Dendritic cell treated with granulocyte-macrophage colony-stimulating factor and Interleukin-4, amounts not matched to agents 40 ng/mL and 50 ng/mL, for 4 days (primary cell): ENCODE measurements around the gene COL23A1.
A peak's percentile ranks its signal among the peaks of the same experiment; 100 is the strongest.

Experiments used
- H3K27ac Mint-ChIP-seq: one replicate; pipeline ENCODE4 v1.8.0; 2022; ENCODE audit warnings: mild to moderate bottlenecking, mixed read lengths
- H3K27me3 Mint-ChIP-seq: one replicate; pipeline ENCODE4 v1.8.0; 2022; ENCODE audit warnings: mild to moderate bottlenecking, mixed read lengths
- H3K36me3 Mint-ChIP-seq: one replicate; pipeline ENCODE4 v1.8.0; 2022; ENCODE audit warnings: low read depth, mixed read lengths
- H3K4me1 Mint-ChIP-seq: one replicate; pipeline ENCODE4 v1.8.0; 2022; ENCODE audit warnings: low read depth, mixed read lengths
- H3K4me3 Mint-ChIP-seq: one replicate; pipeline ENCODE4 v1.8.0; 2022; ENCODE audit warnings: mild to moderate bottlenecking, moderate library complexity, mixed read lengths
- H3K9me3 Mint-ChIP-seq: one replicate; pipeline ENCODE4 v1.8.0; 2022; ENCODE audit warnings: mixed read lengths
- intact Hi-C: fragments of 100-400 bp; cut with micrococcal nuclease; formaldehyde crosslinking; loops from one replicate; pipeline ENCODE4 v1.15.0; 2022

Gene COL23A1

DNA sequence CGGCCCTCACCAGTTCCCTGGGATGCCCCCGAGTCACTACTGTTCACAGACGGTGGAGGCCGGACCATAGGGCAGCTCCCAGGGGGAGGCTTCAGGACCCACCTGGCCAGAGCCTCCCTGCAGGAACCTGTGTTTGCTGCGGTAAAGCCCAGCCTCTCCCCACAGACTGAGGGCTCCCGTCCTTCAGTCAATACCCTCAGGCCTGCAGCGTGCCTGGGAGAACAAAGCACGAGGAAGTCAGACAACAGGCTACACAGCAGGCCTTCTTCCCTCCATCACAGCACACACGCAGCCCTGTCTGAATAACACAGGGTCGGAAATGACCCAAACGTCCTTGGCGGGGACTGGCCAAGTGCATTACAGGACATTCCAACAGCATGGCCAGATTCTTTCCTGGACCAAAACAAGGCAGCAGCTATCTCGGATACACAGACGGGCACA is 34.4 kb downstream of the COL23A1 start:
- Mint-ChIP-seq H3K9me3 (no peaks in the 10 kb centered on the region), H3K4me3 (no peak overlapping the region), H3K27me3 (no peaks in the 10 kb centered on the region), H3K27ac (no peak overlapping the region), H3K36me3 (no peaks in the 10 kb centered on the region), H3K4me1 (peaks cover 7% of the 10 kb centered on the region)
- intact Hi-C loops = no loop called here

- H3K9me3 Mint-ChIP-seq = no peaks in the 10 kb centered on the region
- no peak overlapping the region for H3K4me3 Mint-ChIP-seq
- H3K4me1 Mint-ChIP-seq = peaks cover 3% of the 10 kb centered on the region
- intact Hi-C loops = no loop called here
- H3K36me3 Mint-ChIP-seq = no peaks in the 10 kb centered on the region
- H3K27ac Mint-ChIP-seq = no peak overlapping the region
- H3K27me3 Mint-ChIP-seq = no peaks in the 10 kb centered on the region
These were observed 35.2 kb downstream of the COL23A1 start for GRCh38 chr5:178555005-178555404.

DNA sequence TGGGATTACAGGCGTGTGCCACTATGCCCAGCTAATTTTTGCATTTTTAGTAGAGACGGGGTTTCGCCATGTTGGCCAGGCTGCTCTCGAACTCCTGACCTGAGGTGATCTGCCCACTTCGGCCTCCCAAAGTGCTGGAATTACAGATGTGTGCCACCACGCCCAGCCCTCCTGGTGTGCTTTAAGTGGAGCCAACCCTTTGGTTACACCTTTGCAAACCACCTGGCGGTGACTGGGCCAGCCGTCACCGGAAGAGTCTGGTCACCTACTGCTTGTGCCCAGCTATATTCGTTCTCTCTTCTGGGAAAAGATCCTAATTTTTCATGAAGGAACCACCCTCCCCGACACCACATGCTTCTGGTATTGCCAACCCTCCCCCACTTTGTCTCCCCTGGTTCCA is 35.9 kb downstream of the COL23A1 start:
- intact Hi-C loops = no loop called here
- H3K4me3 Mint-ChIP-seq = no peak overlapping the region
- H3K27me3 Mint-ChIP-seq = no peaks in the 10 kb centered on the region
- no peak overlapping the region for H3K27ac Mint-ChIP-seq
- no peaks in the 10 kb centered on the region for H3K4me1 Mint-ChIP-seq
- H3K9me3 Mint-ChIP-seq = no peaks in the 10 kb centered on the region
- no peaks in the 10 kb centered on the region for H3K36me3 Mint-ChIP-seq

GRCh38 chr5:178553517-178553916 is 36.7 kb downstream of the COL23A1 start:
- H3K27ac Mint-ChIP-seq = no peak overlapping the region
- no peaks in the 10 kb centered on the region for H3K9me3 Mint-ChIP-seq
- intact Hi-C loops = no loop called here
- H3K27me3 Mint-ChIP-seq = no peaks in the 10 kb centered on the region
- no peaks in the 10 kb centered on the region for H3K4me1 Mint-ChIP-seq
- H3K36me3 Mint-ChIP-seq = no peaks in the 10 kb centered on the region
- no peak overlapping the region for H3K4me3 Mint-ChIP-seq

DNA sequence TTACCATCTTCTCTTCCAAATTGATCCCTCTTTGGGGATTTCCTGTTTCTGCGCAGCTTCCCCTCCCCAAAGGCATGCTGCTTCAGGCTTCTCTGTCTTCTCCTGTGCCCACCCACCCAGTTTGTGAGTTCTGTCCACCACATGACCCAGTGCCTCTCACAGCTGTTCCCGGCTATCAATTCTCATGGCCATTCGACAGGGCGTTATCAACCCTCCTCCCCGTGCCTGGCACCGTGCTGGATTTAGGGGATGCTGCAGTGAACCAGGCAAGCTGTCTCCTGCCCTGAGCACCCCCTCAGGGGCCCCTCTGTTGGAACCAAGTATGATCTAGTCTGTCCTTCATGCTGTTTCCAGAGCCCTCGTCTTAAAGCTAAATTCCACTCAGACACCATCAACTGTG is 38.7 kb downstream of the COL23A1 start:
- H3K27me3 Mint-ChIP-seq = no peaks in the 10 kb centered on the region
- no peak overlapping the region for H3K27ac Mint-ChIP-seq
- H3K36me3 Mint-ChIP-seq = no peaks in the 10 kb centered on the region
- H3K4me1 Mint-ChIP-seq = peaks cover 14% of the 10 kb centered on the region
- intact Hi-C loops = loop anchor here (1.0 kb wide), 1 partner anchor 90 kb away; no protein-coding TSS in a partner anchor
- no peaks in the 10 kb centered on the region for H3K9me3 Mint-ChIP-seq
- H3K4me3 Mint-ChIP-seq = no peak overlapping the region

DNA sequence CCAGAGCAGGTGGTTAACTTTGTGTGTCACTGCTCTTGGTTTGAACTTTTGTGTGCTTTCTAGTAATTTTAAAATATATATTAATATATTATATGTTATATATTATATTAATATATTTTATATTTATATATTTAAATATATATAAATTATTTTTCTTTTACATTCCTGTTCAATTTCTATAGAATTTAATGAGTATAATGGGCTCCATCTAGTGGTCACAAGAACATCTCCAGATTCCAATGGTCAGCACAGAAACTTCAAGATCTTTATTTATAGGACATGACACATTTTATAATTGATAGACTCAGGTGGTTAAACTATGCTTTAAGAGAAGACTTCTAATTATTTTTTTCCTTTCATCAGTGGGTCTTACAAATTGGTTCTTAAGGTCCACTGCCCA is 39.1 kb downstream of the COL23A1 start:
- H3K36me3 Mint-ChIP-seq = no peaks in the 10 kb centered on the region
- H3K27ac Mint-ChIP-seq = no peak overlapping the region
- H3K4me1 Mint-ChIP-seq = peaks cover 18% of the 10 kb centered on the region
- H3K9me3 Mint-ChIP-seq = no peaks in the 10 kb centered on the region
- intact Hi-C loops = loop anchor here (1.0 kb wide), 1 partner anchor 90 kb away; no protein-coding TSS in a partner anchor
- H3K4me3 Mint-ChIP-seq = no peak overlapping the region
- H3K27me3 Mint-ChIP-seq = no peaks in the 10 kb centered on the region

DNA sequence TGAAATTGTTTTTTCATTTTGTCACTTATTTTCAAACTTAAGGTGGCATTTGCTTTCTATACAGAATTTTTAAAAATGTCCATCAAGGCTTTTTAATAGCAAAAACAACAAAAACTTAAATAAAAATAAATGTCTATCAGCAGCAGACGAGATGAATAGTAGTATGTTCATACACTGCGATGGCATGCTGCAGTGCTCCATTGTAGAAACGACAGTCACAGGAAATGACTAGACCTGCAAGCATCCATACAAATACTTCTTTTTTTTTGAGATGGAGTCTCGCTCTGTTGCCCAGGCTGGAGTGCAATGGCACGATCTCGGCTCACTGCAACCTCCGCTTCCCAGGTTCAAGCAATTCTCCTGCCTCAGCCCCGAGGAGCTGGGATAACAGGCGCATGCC is 41.4 kb downstream of the COL23A1 start:
- peaks cover 30% of the 10 kb centered on the region for H3K4me1 Mint-ChIP-seq
- no peak overlapping the region for H3K27ac Mint-ChIP-seq
- no peaks in the 10 kb centered on the region for H3K27me3 Mint-ChIP-seq
- no peaks in the 10 kb centered on the region for H3K36me3 Mint-ChIP-seq
- intact Hi-C loops = loop anchor here (1.0 kb wide), 1 partner anchor 267 kb away; no protein-coding TSS in a partner anchor
- no peaks in the 10 kb centered on the region for H3K9me3 Mint-ChIP-seq
- no peak overlapping the region for H3K4me3 Mint-ChIP-seq

GRCh38 chr5:178547753-178548415 is 42.3 kb downstream of the COL23A1 start:
- no peaks in the 10 kb centered on the region for H3K9me3 Mint-ChIP-seq
- intact Hi-C loops = loop anchor here (1.0 kb wide), 1 partner anchor 267 kb away; no protein-coding TSS in a partner anchor
- peaks cover 32% of the 10 kb centered on the region for H3K4me1 Mint-ChIP-seq
- H3K27me3 Mint-ChIP-seq = no peaks in the 10 kb centered on the region
- H3K27ac Mint-ChIP-seq = no peak overlapping the region
- H3K4me3 Mint-ChIP-seq = no peak overlapping the region
- H3K36me3 Mint-ChIP-seq = no peaks in the 10 kb centered on the region

DNA sequence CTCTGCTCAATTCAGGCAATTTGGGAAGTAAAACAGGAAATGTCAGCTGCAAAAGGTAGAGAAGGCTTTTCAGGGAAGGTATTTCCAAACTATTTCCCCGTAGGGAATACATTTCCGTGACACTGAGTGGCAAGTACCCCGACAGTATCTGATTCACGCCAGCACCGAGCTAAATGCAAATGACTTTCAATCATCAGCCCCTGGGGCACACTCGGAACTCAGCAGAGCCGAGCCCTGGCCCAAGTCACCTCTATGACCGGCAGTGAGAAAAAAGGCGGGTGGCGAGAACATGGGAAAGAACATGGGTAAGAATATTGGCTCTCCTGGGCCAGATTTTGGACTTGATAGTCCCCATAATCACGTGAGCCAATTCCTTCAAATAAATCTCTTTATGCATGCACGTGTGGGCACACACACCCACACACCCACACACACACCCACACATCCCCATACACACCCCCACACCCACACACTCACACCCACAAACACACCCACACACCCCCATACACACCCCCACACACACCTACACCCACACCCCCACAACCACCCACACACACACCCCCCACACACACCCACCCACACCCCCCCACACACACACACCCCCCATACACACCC is 43.0 kb downstream of the COL23A1 start:
- peaks cover 39% of the 10 kb centered on the region for H3K4me1 Mint-ChIP-seq
- H3K27me3 Mint-ChIP-seq = no peaks in the 10 kb centered on the region
- intact Hi-C loops = no loop called here
- no peaks in the 10 kb centered on the region for H3K36me3 Mint-ChIP-seq
- H3K4me3 Mint-ChIP-seq = no peak overlapping the region
- H3K27ac Mint-ChIP-seq = peak overlapping the region; percentile 11
- H3K9me3 Mint-ChIP-seq = no peaks in the 10 kb centered on the region

GRCh38 chr5:178546675-178547033 is 43.5 kb downstream of the COL23A1 start:
- Mint-ChIP-seq H3K36me3 (no peaks in the 10 kb centered on the region), H3K4me1 (peaks cover 40% of the 10 kb centered on the region), H3K27me3 (no peaks in the 10 kb centered on the region), H3K4me3 (no peak overlapping the region), H3K27ac (peak overlapping the region; percentile 11), H3K9me3 (no peaks in the 10 kb centered on the region)
- intact Hi-C loops = no loop called here

DNA sequence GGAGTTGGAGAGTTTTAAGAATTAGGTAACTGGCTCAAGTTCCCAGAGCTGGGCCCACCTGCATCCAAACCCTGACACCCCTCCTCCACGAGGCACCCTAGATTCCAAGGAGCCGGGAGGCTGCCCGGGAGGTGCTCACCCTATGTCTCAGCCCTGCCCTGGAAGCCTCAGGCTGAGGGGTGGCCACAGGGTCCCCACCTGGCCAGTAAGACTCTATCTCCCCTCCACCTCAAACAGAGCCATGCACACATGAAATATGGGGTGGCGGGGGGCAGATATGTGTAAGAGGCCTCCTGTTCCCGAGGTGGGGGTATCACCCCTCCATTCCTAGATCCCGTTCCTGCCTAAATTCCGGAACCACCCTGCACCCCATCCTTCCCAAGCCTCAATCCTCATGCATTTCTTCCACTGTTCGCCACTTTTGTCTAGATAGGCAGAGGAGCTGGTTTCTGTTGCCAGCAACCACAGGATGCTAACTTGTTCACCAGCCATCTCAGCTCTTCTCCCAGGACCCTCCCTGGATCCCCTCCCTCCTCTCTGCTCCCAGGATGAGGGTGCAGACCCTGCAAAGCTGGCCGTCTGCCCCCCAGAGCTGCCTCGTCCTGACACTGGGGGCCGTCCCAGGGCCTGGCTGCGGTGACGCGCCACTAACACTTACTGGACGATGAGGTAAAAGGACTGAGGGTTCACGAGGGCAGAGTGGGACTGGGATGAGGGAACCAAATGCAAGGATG is 44.1 kb downstream of the COL23A1 start:
- Mint-ChIP-seq H3K27me3 (no peaks in the 10 kb centered on the region), H3K27ac (peak overlapping the region; percentile 66), H3K4me1 (peaks cover 40% of the 10 kb centered on the region), H3K4me3 (no peak overlapping the region), H3K36me3 (no peaks in the 10 kb centered on the region), H3K9me3 (no peaks in the 10 kb centered on the region)
- intact Hi-C loops = no loop called here

DNA sequence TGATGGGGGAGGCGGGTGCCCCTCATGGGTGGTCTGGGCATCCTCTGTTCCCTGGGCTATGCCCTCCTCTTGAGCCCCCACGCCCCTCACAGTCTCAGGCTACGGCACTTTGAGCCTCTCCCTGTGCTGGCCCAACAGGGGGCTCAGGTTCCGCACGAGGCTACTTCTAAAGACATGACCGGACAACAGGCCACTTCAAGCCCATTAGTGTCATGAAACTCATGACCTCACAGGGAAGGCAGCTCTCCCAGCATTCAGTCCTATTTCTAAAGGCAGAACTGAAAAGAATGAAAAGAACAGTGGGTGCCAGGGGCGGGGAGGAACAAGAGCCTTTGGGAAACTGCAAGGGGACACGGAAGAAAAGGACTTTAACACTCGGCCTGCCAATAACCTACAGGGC is 45.0 kb downstream of the COL23A1 start:
- H3K4me1 Mint-ChIP-seq = peaks cover 40% of the 10 kb centered on the region
- no peaks in the 10 kb centered on the region for H3K9me3 Mint-ChIP-seq
- H3K36me3 Mint-ChIP-seq = no peaks in the 10 kb centered on the region
- no peak overlapping the region for H3K4me3 Mint-ChIP-seq
- H3K27me3 Mint-ChIP-seq = no peaks in the 10 kb centered on the region
- intact Hi-C loops = no loop called here
- peak overlapping the region; percentile 66 for H3K27ac Mint-ChIP-seq

DNA sequence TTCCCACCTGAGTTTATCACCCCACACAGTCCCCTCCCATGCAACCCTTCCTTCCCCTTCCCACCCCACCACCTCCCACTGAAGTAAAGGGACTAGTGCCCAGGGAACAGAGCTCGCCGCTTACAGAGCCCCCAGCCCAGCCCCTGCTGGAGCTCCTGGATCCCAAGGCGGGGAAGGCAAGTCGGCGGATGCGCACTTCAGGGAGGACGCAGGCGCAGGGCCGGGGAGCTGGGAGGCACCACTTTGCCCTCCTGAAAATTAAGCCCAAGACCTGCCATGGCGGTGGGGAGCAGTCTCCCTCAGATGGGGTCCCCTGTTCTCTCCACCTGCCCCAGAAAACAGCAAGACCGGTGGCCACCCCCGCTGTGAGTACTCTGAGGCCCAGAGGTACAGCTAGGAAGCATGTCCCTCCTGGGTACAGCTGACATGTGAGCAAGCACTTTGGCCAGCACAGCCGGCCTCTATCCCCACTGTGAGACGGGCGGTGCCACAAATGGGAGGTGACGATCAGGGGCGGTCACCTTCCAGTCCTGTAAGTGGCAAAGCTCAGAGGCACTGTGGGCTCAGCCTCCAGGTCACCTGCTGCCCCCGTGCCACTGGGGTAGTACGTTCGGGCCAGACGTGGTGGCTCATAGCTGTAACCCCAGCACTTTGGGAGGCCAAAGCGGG is 45.9 kb downstream of the COL23A1 start:
- no peaks in the 10 kb centered on the region for H3K9me3 Mint-ChIP-seq
- peak overlapping the region; percentile 66 for H3K27ac Mint-ChIP-seq
- H3K36me3 Mint-ChIP-seq = no peaks in the 10 kb centered on the region
- H3K4me1 Mint-ChIP-seq = peaks cover 40% of the 10 kb centered on the region
- no peaks in the 10 kb centered on the region for H3K27me3 Mint-ChIP-seq
- H3K4me3 Mint-ChIP-seq = no peak overlapping the region
- intact Hi-C loops = no loop called here

- intact Hi-C loops = no loop called here
- no peak overlapping the region for H3K4me3 Mint-ChIP-seq
- no peaks in the 10 kb centered on the region for H3K36me3 Mint-ChIP-seq
- no peaks in the 10 kb centered on the region for H3K9me3 Mint-ChIP-seq
- H3K27ac Mint-ChIP-seq = no peak overlapping the region
- H3K27me3 Mint-ChIP-seq = peaks cover 1% of the 10 kb centered on the region
- peaks cover 47% of the 10 kb centered on the region for H3K4me1 Mint-ChIP-seq
These were observed 47.7 kb downstream of the COL23A1 start for GRCh38 chr5:178542455-178542854.
